Esophagus (tissue), 2 donors: ENCODE results near the gene CSDE1. TPM values are rescaled to one million over a fixed set of nuclear protein-coding genes. Genes with fewer than 3 reads are reported as not detected.
"Not testable (repeated sequence)": the region's sequence is repeated elsewhere in the genome, so short reads cannot be mapped to it uniquely, and the experiment has no call there.

Experiments
- H3K27ac ChIP-seq, 2 donors: one replicate each; pipeline ENCODE4 v1.5.1; 2013; ENCODE audit warnings: low read depth in 2 of 2, mild to moderate bottlenecking in 2 of 2, inconsistent platforms in 1 of 2, low read length in 1 of 2, moderate library complexity in 1 of 2
- H3K27me3 ChIP-seq, 2 donors: one replicate each; pipeline ENCODE4 v1.6.1; 2013; ENCODE audit warnings: low read length in 2 of 2, control low read depth in 1 of 2, mild to moderate bottlenecking in 1 of 2; ENCODE audit not compliant: insufficient read depth in 2 of 2, control insufficient read depth in 1 of 2
- H3K36me3 ChIP-seq, 2 donors: one replicate each; pipeline ENCODE4 v1.6.1; 2013; ENCODE audit warnings: low read length in 1 of 2; ENCODE audit not compliant: control insufficient read depth in 2 of 2, insufficient read depth in 2 of 2
- H3K4me1 ChIP-seq, 2 donors: one replicate each; pipeline ENCODE4 v1.6.1; 2013; ENCODE audit warnings: low read length in 1 of 2; ENCODE audit not compliant: control insufficient read depth in 2 of 2, insufficient read depth in 2 of 2
- H3K4me3 ChIP-seq, 2 donors: one replicate each; pipeline ENCODE4 v1.5.1; 2013; ENCODE audit warnings: low read length in 2 of 2, mild to moderate bottlenecking in 2 of 2, low read depth in 1 of 2, moderate library complexity in 1 of 2
- H3K9me3 ChIP-seq, 2 donors: one replicate each; pipeline ENCODE4 v1.6.1; 2013; ENCODE audit warnings: mild to moderate bottlenecking in 2 of 2, low read depth in 1 of 2, low read length in 1 of 2, moderate library complexity in 1 of 2; ENCODE audit not compliant: control insufficient read depth in 2 of 2, insufficient read depth in 1 of 2
- WGBS, 2 donors: extraction: QIAGEN DNeasy Blood & Tissue Kit; methylation state at CpG; one replicate each; pipeline ENCODE4 v1.1.7; 2013; 5-methylcytosine and 5-hydroxymethylcytosine counted together
- polyA plus RNA-seq, 2 donors: library from polyadenylated mRNA; stranded (reverse); fragments of 200-250 nt; gene quantifications; one replicate each; pipeline ENCODE4 v1.2.3, GENCODE V29; 2013
- donor health status: healthy with polysubstance abuse.
- donor health status: Bipolar disorder and iron deficiency.

The CSDE1 gene
- polyA plus RNA-seq, 2 donors: 77.0 to 146 TPM

GRCh38 chr1:114776726-114777125, 18.9 kb upstream of the CSDE1 start:
- WGBS, 2 donors: 96 to 99% methylated on average over 4 of the region's 4 CpGs
- H3K9me3 ChIP-seq, H3K27ac ChIP-seq, H3K4me1 ChIP-seq, H3K4me3 ChIP-seq, H3K27me3 ChIP-seq, H3K36me3 ChIP-seq: not testable (repeated sequence)

DNA sequence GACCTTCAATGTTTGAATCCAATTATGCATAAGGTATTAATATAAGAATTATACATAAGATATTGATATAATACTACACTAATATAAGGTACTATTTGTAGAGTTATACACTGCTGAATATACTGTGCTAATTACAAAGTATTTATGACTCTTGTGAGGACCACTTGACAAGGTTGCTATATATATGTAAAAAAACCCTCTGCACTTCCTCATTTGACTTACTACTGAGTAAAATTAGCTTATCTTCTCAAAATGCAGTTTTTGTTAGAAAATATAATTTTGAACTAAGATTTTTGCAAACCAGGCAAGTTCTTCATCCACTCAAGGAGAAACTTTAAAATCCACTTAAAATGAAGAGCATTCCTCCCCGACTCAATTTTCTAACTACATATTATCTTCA, 14.2 kb upstream of the CSDE1 start:
- Histone ChIP-seq H3K27ac (no peak overlapping the region), H3K9me3 (no peaks in the 10 kb centered on the region), H3K4me3 (no peak overlapping the region), H3K4me1 (no peaks in the 10 kb centered on the region), H3K27me3 (no peaks in the 10 kb centered on the region), H3K36me3 (no peaks in the 10 kb centered on the region)
- 93 to 97% methylated on average over 1 of the region's 1 CpG for WGBS, 2 donors

DNA sequence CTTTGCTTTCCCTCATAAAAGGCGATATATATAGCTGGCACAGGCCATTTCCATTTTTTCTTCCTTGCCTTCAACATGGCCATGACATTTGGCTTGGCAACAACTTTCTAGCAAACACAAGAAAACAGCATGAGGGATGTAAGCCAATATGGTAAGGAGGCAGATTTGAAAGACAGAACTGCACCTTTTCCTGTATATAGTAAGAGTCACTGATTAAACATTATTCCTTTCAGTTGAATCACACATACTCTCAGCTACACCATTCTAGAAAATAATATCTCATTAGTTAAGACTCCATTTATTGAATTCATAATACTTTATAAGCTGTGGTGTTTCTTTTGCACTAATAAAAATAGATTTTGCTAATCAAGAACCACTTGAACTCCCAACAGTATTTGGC, 13.2 kb upstream of the CSDE1 start:
- 93 to 100% methylated on average over 1 of the region's 1 CpG for WGBS, 2 donors
- Histone ChIP-seq H3K27ac (no peak overlapping the region), H3K4me1 (no peaks in the 10 kb centered on the region), H3K36me3 (no peaks in the 10 kb centered on the region), H3K4me3 (no peak overlapping the region), H3K9me3 (no peaks in the 10 kb centered on the region), H3K27me3 (no peaks in the 10 kb centered on the region)

DNA sequence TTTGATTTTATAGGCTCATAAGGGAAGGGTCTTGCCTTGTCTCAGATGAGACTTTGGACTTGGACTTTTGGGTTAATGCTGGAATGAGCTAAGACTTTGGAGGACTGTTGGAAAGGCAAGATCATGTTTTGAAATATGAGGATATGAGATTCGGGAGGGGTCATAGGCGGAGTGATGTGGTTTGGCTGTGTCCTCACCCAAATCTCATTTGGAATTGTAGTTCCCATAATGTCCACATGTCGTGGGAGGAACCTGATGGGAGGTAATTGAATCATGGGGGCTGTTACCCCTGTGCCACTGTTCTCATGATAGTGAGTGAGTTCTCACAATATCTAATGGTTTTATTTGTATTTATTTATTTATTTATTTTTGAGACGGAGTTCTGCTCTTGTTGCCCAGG, 6.9 kb upstream of the CSDE1 start:
- 84 to 89% methylated on average over 4 of the region's 4 CpGs for WGBS, 2 donors
- Histone ChIP-seq H3K9me3 (no peaks in the 10 kb centered on the region), H3K27ac (no peak overlapping the region), H3K4me1 (no peaks in the 10 kb centered on the region), H3K27me3 (no peaks in the 10 kb centered on the region), H3K4me3 (no peak overlapping the region), H3K36me3 (no peaks in the 10 kb centered on the region)

DNA sequence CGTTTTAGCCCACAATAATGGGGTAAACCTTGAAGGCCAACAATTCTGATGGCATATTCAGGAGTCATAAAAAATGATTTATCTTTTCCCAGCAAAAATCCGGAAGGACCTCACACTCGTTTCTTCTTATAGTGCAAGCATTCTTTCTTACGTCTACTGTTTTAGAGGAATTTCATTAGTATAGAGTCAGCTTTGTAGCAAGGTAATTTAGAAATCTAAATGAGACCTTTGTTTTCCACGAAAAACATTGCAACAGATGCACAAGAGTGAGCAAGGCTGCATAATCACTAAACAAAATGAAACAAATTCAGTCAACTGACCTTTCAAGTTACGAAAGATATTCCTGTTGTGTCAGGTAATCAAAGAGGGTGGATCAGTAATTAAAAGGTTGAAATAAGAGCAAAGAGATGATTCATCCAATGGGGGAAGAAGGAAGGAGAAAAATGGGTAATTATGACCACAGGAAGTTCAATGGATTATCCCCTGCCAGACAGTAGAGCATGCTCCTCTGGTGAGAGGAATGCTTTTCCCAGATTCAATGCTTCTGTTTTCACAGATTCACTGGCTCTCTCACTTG, 560 bp upstream of the CSDE1 start:
- H3K27ac ChIP-seq: peak overlapping the region; percentile 99 to 100
- no peaks in the 10 kb centered on the region for H3K27me3 ChIP-seq
- WGBS, 2 donors: 19 to 21% methylated on average over 6 of the region's 6 CpGs
- no peaks in the 10 kb centered on the region for H3K9me3 ChIP-seq
- peak overlapping the region; percentile 95 to 98 for H3K4me3 ChIP-seq
- no peaks in the 10 kb centered on the region for H3K36me3 ChIP-seq
- H3K4me1 ChIP-seq: no peaks in the 10 kb centered on the region

DNA sequence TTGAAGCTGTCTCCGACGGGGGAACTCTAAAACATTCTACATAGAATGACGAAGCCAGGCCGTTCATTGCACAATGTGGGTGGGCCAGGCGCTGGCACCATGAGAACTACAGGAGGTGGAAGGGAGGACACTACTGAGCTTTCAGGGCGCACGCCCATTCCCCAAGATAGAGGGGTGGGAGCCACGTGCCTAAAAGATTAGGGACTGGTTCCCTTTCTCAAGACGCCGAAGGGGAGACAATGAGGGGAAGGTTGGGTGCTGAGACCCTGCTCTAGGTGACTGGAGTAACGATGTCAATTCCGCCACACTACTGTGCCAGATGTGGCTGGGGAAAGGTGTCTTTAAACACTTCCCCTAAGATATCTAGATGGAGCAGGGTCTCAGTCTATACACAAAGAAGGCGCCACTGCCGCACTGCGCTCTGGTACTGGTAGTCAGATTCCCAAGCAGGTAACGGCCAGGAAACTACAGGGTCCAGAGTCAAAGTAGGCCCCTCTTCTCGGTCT, 782 bp downstream of the CSDE1 start:
- Histone ChIP-seq H3K27ac (peak overlapping the region; percentile 99 to 100), H3K36me3 (no peaks in the 10 kb centered on the region), H3K27me3 (no peaks in the 10 kb centered on the region), H3K4me1 (peaks cover 0 to under 1% of the 10 kb centered on the region in 2 donors), H3K9me3 (no peaks in the 10 kb centered on the region), H3K4me3 (peak overlapping the region; percentile 95 to 98)
- 1% methylated on average over 17 of the region's 17 CpGs for WGBS, 2 donors

DNA sequence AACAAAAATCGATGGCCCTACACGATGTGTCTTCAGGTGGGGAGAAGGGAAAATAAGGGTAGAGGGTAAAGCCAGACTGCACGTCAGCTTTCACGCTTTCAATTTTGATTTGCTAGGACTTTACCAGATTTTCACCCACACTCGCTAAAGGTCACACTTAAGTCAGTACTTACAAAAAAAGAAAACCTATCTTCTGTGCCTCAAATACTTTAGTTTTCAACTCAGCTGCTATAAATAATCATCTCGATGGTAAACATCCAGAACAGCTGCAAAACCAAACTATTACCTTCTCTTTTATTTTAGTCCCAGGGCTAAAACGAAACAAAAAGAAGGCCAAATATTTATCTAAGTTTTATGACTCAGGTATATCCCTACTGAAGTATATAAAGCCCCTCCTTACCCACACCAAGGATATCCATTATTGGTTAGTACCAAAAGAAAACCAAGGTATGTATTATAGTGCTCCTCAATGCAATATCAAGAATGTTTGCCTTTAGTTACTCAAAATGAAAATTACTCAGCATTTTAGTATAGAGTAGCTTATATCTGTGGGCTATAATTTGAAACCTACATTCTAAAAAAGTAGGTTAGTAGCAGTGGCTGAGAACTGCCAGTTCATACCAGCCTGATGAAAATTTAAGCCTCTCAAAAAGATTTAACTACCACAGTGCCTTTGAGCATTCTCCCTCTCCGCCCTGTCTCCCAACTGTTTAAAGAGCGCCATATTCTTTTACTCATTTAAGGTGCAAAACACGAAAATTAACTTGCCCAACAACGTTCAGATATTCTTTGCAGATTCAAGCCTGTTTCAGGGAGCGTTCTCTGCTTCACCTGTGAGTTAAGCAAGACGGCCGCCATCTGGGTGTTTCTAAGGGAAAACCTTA, 1.5 kb downstream of the CSDE1 start:
- WGBS, 2 donors: 19% methylated on average over 14 of the region's 14 CpGs
- H3K27me3 ChIP-seq: no peaks in the 10 kb centered on the region
- H3K4me3 ChIP-seq: peak overlapping the region; percentile 95 to 98
- H3K9me3 ChIP-seq: no peaks in the 10 kb centered on the region
- H3K27ac ChIP-seq: peak overlapping the region; percentile 99 to 100
- peaks cover 0 to 3% of the 10 kb centered on the region in 2 donors for H3K4me1 ChIP-seq
- no peaks in the 10 kb centered on the region for H3K36me3 ChIP-seq

DNA sequence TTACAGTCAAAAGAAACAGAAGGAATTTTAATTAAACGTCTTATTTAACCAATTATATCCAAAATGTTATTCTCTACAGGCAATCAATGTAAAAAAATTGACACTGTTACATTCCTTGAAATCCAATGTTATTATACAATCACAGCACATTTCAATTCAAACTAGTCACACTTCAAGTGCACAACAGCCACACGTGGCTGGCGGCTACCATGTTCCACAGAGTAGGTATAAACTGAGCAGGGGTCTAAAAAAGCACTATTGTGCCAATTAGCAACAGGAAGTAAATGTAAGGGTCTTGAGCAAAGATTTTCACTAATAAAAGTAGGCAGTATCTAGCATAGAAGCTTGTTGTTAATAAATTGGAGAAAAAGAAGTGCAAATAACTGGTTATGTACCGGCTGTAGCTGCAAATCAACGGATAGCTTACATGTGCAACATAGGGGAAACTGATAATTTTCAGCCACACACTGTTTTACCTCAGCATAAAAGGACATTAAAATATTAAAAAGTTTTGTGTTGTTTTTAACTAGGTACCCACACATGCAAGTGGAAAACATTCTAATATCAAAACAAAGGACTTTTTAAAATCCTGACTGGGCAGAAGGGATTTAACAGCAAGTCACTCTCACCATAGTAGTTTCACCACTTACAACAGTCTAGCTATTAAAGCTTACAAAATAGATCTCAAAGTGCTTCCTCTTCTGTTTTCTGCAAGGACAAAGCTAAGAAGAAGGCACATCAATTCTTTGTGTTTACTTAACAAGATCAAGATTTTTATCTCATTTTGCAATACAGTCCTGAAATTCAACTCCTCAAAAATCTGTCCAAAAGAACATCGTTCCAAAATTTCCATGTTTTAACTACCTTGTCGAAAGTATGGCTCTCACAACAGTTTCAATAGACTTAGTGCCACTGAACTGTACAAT, 2.5 kb downstream of the CSDE1 start:
- Histone ChIP-seq H3K4me1 (peaks cover 0 to 3% of the 10 kb centered on the region in 2 donors), H3K36me3 (no peaks in the 10 kb centered on the region), H3K9me3 (no peaks in the 10 kb centered on the region), H3K4me3 (peak overlapping the region in 1 of 2 donors; percentile 95), H3K27me3 (no peaks in the 10 kb centered on the region), H3K27ac (peak overlapping the region in 1 of 2 donors; percentile 14)
- 37 to 43% methylated on average over 7 of the region's 7 CpGs for WGBS, 2 donors

- not testable (repeated sequence) for H3K36me3 ChIP-seq, H3K27ac ChIP-seq, H3K4me3 ChIP-seq, H3K9me3 ChIP-seq, H3K27me3 ChIP-seq, H3K4me1 ChIP-seq
- WGBS, 2 donors: 83 to 92% methylated on average over 6 of the region's 6 CpGs
Measured at GRCh38 chr1:114753702-114754101, 4.1 kb downstream of the CSDE1 start.
